Measurements from ENCODE around the gene DYSF.
"Not testable (repeated sequence)": the region's sequence is repeated elsewhere in the genome, so short reads cannot be mapped to it uniquely, and the experiment has no call there.

The DYSF gene

GRCh38 chr2:71453404-71454220, at the start of gene DYSF:
TSS of gene DYSF (plus strand) at chr2:71453561.
- DNase-seq, result peak in 5 of 58 donors; percentile 14 to 66 (median 37)

- DNase-seq, result no peak
Measured at GRCh38 chr2:71409611-71410010, 43.8 kb upstream of the DYSF start.

- no peak for DNase-seq
Measured at GRCh38 chr2:71410696-71411095, 42.7 kb upstream of the DYSF start.

GRCh38 chr2:71416866-71417265, 36.5 kb upstream of the DYSF start:
- DNase-seq, result not testable (repeated sequence)

- DNase-seq, result no peak
Measured at GRCh38 chr2:71417300-71418202, 35.8 kb upstream of the DYSF start.

- DNase-seq, result no peak
Measured at GRCh38 chr2:71419145-71419544, 34.2 kb upstream of the DYSF start.

GRCh38 chr2:71419976-71420375, 33.4 kb upstream of the DYSF start:
- DNase-seq, result no peak

GRCh38 chr2:71422786-71423185, 30.6 kb upstream of the DYSF start:
- no peak for DNase-seq

GRCh38 chr2:71423817-71424420, 29.4 kb upstream of the DYSF start:
- peak in 1 of 58 donors; percentile 2 for DNase-seq

- DNase-seq, result no peak
Measured at GRCh38 chr2:71426721-71427120, 26.6 kb upstream of the DYSF start.

GRCh38 chr2:71428472-71429383, 24.6 kb upstream of the DYSF start:
- no peak for DNase-seq

GRCh38 chr2:71445142-71445541, 8.2 kb upstream of the DYSF start:
- DNase-seq, result not testable (repeated sequence)

- DNase-seq, result no peak
Measured at GRCh38 chr2:71446505-71446904, 6.9 kb upstream of the DYSF start.

- no peak for DNase-seq
Measured at GRCh38 chr2:71449343-71449742, 4.0 kb upstream of the DYSF start.

GRCh38 chr2:71451705-71452104, 1.7 kb upstream of the DYSF start:
- no peak for DNase-seq

GRCh38 chr2:71452565-71452964, 796 bp upstream of the DYSF start:
- no peak for DNase-seq

- DNase-seq, result peak in 1 of 58 donors; percentile 9
Measured at GRCh38 chr2:71454221-71455010, 1.1 kb downstream of the DYSF start.

- DNase-seq, result no peak
Measured at GRCh38 chr2:71455011-71455740, 1.8 kb downstream of the DYSF start.
